GM21390 (cell line): ENCODE results near the gene FKBP10.
"Not testable (repeated sequence)": the region's sequence is repeated elsewhere in the genome, so short reads cannot be mapped to it uniquely, and the experiment has no call there.

ENCODE experiments used
- ATAC-seq: cut with Tn5 transposase; IDR thresholded peaks from one replicate; pipeline ENCODE4 v1.9.1; 2021; ENCODE audit not compliant: unreplicated experiment

Gene FKBP10

GRCh38 chr17:41812381-41813151, at the start of gene FKBP10:
Gene FKBP10 (plus strand): TSS chr17:41813004. CDS start chr17:41813035, 31 bp downstream.
- ATAC-seq = no peak

GRCh38 chr17:41763327-41763726, 49.5 kb upstream of the FKBP10 start:
- ATAC-seq = no peak

- no peak for ATAC-seq
Observed at GRCh38 chr17:41766135-41766534, 46.7 kb upstream of the FKBP10 start.

GRCh38 chr17:41767324-41768042, 45.3 kb upstream of the FKBP10 start:
- ATAC-seq = no peak

GRCh38 chr17:41768682-41769288, 44.0 kb upstream of the FKBP10 start:
- no peak for ATAC-seq

- no peak for ATAC-seq
Observed at GRCh38 chr17:41769346-41769862, 43.4 kb upstream of the FKBP10 start.

GRCh38 chr17:41769985-41770384, 42.8 kb upstream of the FKBP10 start:
- no peak for ATAC-seq

GRCh38 chr17:41771389-41772206, 41.2 kb upstream of the FKBP10 start:
- no peak for ATAC-seq

GRCh38 chr17:41772218-41772585, 40.6 kb upstream of the FKBP10 start:
- no peak for ATAC-seq

- ATAC-seq = no peak
Observed at GRCh38 chr17:41772586-41773189, 40.1 kb upstream of the FKBP10 start.

GRCh38 chr17:41773190-41773588, 39.6 kb upstream of the FKBP10 start:
- no peak for ATAC-seq

GRCh38 chr17:41773731-41774193, 39.0 kb upstream of the FKBP10 start:
- ATAC-seq = no peak

GRCh38 chr17:41775394-41776226, 37.2 kb upstream of the FKBP10 start:
- ATAC-seq = no peak

GRCh38 chr17:41776262-41776900, 36.4 kb upstream of the FKBP10 start:
- ATAC-seq = not testable (repeated sequence)

- ATAC-seq = no peak
Observed at GRCh38 chr17:41777157-41777573, 35.6 kb upstream of the FKBP10 start.

- ATAC-seq = no peak
Observed at GRCh38 chr17:41777574-41778188, 35.1 kb upstream of the FKBP10 start.

- ATAC-seq = no peak
Observed at GRCh38 chr17:41779954-41780353, 32.9 kb upstream of the FKBP10 start.

GRCh38 chr17:41781404-41782110, 31.2 kb upstream of the FKBP10 start:
- ATAC-seq = no peak
